ENCODE measurements around the gene RALGPS1. TPM values are rescaled to one million over a fixed set of nuclear protein-coding genes. Genes with fewer than 3 reads are reported as not detected.

The RALGPS1 gene
- total RNA-seq, 1 experiment from 2014 or later: 18.6 TPM

DNA sequence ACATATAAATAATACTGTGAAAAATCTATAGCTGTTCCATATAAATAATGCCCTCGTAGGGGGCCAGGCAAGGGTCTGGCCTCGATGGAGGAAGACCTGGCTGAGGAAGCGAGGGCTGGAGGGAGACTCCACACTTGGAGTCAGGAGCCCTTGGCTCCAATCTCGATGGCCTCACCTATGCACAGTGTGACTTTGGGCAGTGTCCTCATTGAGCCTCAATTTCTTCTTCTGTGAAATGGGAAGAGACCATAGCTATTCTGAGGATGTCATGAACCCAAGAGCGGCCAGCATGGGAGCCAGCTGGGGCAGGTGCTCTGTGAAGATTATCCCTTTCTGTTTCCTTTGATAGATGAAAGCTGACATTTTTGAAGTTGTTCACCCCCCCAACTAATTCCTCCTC lies 183.1 kb downstream of the RALGPS1 start:
- Histone ChIP-seq H3K18ac (ENCODE audit: insufficient read length, low read depth, low read length) (no peak overlapping the region), H2BK20ac (ENCODE audit: low read depth, low read length, poor library complexity, severe bottlenecking) (no peak overlapping the region), H3K9ac (ENCODE audit: extremely low read depth, insufficient read length, low read length) (no peak overlapping the region), H3K56ac (ENCODE audit: insufficient read length, low read depth, low read length) (no peak overlapping the region), H3K27me3 (ENCODE audit: insufficient read depth, low read length) (no peaks in the 10 kb centered on the region), H2BK120ac (ENCODE audit: low read depth, low read length, poor library complexity, severe bottlenecking) (no peak overlapping the region), H4K5ac (ENCODE audit: insufficient read length, low read depth, low read length) (no peak overlapping the region), H2AK5ac (ENCODE audit: insufficient read length, low read length) (no peak overlapping the region), H3T11ph (ENCODE audit: low read length) (no peak overlapping the region), H4K20me1 (ENCODE audit: control insufficient read depth, insufficient read depth, insufficient read length) (no peaks in the 10 kb centered on the region), H3K4me1 (ENCODE audit: insufficient read depth, low read length) (no peaks in the 10 kb centered on the region), H2BK15ac (ENCODE audit: low read depth, low read length) (no peak overlapping the region), H3K9me3 (ENCODE audit: control insufficient read depth, low read depth, low read length) (no peaks in the 10 kb centered on the region), H2BK5ac (ENCODE audit: insufficient read length, low read length) (no peak overlapping the region), H3K27ac (ENCODE audit: insufficient read length, low read depth, low read length) (no peak overlapping the region), H3K4ac (ENCODE audit: low read depth, low read length) (no peak overlapping the region), H3K79me1 (ENCODE audit: insufficient read depth, low read depth, low read length, poor library complexity, severe bottlenecking) (no peaks in the 10 kb centered on the region), H3K79me2 (ENCODE audit: insufficient read depth, low read length) (no peaks in the 10 kb centered on the region), H3K23me2 (ENCODE audit: insufficient read length, low read depth, low read length, poor library complexity, severe bottlenecking) (no peaks in the 10 kb centered on the region), H2BK12ac (ENCODE audit: insufficient read length, low read depth, low read length) (no peak overlapping the region), H4K8ac (replicated peaks; ENCODE audit: insufficient read length, low read depth, low read length) (no peak overlapping the region), H2AFZ (ENCODE audit: low read length) (no peak overlapping the region), H3K14ac (ENCODE audit: insufficient read depth, low read length) (no peak overlapping the region), H4K91ac (ENCODE audit: insufficient read length, low read depth, low read length) (no peak overlapping the region), H3K23ac (ENCODE audit: insufficient read length, low read depth, low read length) (no peak overlapping the region), H3K4me2 (ENCODE audit: insufficient read depth, insufficient read length, low read length) (no peak overlapping the region)
- no CpG with 5 or more reads among the region's 5 CpGs for WGBS (ENCODE audit: extremely low coverage, insufficient read length, low lambda C conversion rate)
- Mint-ChIP-seq H3K4me1 (no peaks in the 10 kb centered on the region), H3K9me3 (no peaks in the 10 kb centered on the region; a peak in 1 of 5 replicates), H3K27me3 (ENCODE audit: low read depth) (no peaks in the 10 kb centered on the region), H3K27ac (no peak overlapping the region), H3K36me3 (ENCODE audit: insufficient read depth in 1 of 3, low read depth in 3 of 3) (no peaks in the 10 kb centered on the region; a peak in 1 of 7 replicates), H3K4me3 (no peak overlapping the region)
- TF ChIP-seq, protein P1, sequence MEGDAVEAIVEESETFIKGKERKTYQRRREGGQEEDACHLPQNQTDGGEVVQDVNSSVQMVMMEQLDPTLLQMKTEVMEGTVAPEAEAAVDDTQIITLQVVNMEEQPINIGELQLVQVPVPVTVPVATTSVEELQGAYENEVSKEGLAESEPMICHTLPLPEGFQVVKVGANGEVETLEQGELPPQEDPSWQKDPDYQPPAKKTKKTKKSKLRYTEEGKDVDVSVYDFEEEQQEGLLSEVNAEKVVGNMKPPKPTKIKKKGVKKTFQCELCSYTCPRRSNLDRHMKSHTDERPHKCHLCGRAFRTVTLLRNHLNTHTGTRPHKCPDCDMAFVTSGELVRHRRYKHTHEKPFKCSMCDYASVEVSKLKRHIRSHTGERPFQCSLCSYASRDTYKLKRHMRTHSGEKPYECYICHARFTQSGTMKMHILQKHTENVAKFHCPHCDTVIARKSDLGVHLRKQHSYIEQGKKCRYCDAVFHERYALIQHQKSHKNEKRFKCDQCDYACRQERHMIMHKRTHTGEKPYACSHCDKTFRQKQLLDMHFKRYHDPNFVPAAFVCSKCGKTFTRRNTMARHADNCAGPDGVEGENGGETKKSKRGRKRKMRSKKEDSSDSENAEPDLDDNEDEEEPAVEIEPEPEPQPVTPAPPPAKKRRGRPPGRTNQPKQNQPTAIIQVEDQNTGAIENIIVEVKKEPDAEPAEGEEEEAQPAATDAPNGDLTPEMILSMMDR (conservative IDR thresholded peaks at IDR 0.05): no peak
- no peak for DNase-seq

Data from H9 (cell line).